OCI-M2 (cell line): ENCODE measurements around the gene HDAC10.

Experiments used
- DNase-seq: peaks from one replicate; lab custom pipeline; 2025; ENCODE audit not compliant: unreplicated experiment; lab: John Stamatoyannopoulos, UW

The HDAC10 gene

GRCh38 chr22:50243685-50244419 is 7.2 kb downstream of the HDAC10 start:
- DNase-seq, result no peak

- no peak for DNase-seq
Observed at GRCh38 chr22:50242406-50242949, 8.6 kb downstream of the HDAC10 start.

DNA sequence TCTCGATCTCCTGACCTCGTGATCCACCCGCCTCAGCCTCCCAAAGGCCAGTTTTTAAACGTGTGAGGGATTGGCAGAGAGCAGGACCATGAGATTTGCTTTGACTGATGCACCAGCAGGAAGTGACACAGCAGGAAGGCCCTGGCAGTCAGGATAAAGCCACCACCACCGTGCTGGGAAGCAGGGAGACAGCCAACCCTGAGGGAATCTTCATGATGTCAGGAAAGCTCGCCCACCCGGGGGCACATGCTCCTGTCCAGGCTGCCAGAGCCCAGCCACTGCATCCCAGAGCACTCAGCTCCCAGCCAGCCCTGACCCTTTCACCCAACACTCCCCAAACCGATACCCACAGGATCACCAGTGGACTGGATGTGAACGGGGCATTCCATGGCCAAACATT is 12.3 kb downstream of the HDAC10 start:
- no peak for DNase-seq

GRCh38 chr22:50236731-50237409 is 14.2 kb downstream of the HDAC10 start:
- no peak for DNase-seq

- DNase-seq, result no peak
Observed at GRCh38 chr22:50233223-50233622, 17.8 kb downstream of the HDAC10 start.

DNA sequence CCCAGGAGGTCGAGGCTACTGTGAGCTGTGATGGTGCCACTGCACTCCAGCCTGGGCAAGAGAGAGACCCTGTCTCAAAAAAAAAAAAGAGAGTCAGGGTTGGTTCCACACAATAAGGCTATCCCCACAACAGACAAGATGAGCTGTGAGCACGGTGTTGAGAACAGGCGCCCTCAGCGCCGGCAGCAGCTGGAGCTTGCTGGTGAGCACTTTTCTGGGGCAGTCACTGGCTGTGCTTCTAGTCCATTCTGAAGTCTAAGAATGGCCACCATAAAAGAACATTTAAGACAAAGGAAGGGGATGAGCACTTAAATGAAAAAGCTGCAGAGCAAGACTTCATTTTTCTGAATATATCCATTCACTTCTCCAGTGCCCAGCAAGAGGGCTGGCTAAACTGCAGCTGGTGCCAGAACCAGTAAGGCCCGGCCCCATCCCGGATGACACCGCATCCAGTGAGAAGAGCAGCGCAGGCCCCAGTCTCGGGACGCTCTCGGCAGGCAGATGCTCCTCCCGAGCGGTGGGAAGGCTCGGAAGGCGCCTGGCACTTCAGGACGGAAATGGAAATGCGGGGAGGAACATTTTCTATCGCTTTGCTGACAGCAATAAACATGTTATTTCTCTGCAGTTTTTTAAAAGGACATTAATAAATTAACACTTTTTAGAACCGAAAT is 18.4 kb downstream of the HDAC10 start:
- no peak for DNase-seq

- DNase-seq, result no peak
Observed at GRCh38 chr22:50229370-50229769, 21.7 kb downstream of the HDAC10 start.

DNA sequence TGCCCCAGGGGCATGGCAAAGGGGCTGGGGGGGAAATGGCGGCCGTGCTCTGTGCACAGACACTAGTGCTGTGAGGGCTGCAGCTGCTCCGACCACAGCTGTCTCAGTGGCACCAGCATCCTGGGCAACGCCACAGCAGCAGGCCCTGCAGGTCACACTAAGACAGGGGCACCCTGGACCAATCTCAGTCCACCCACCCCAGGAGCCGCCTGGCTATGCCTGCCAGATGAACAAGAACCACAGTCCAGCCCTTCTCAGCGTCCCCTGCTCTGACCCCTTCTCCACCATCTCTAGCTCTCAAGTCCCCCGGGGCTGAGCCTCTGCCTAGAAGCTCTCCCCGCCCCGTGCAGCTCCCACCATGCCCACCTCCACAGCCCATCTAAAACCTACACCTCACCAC is 22.7 kb downstream of the HDAC10 start:
- no peak for DNase-seq

DNA sequence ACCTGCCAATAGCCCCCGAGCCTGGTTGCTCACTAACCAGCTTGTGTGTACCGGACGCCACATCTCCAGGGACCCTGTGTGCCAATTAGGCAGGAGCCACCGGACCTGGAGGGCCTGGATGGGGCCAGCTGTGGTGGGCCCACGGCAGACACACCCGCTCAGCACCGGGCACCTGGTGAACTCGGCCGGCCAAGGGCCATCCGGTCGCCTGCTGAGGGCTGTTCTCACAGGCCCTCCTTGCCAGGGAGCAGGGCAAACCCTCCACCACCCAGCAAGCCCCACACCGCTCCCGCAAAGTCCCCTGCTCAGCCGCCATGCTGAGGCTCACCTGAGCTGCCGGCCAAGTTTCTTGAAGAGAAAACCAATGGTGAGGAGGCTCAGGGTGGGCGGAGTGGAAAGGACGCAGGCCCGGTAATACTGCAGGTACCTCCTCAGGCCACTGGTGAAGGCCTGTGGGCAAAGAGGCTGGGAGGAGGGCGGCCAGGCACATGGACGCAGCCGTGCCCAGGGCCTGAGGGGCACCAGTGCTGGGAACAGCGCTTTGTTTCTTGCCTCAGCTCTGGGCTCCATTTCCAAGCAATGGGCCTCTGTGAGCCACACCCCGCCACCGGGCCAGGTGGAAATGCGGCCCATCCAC is 23.4 kb downstream of the HDAC10 start:
- DNase-seq, result no peak

- DNase-seq, result no peak
Observed at GRCh38 chr22:50226875-50227165, 24.2 kb downstream of the HDAC10 start.

DNA sequence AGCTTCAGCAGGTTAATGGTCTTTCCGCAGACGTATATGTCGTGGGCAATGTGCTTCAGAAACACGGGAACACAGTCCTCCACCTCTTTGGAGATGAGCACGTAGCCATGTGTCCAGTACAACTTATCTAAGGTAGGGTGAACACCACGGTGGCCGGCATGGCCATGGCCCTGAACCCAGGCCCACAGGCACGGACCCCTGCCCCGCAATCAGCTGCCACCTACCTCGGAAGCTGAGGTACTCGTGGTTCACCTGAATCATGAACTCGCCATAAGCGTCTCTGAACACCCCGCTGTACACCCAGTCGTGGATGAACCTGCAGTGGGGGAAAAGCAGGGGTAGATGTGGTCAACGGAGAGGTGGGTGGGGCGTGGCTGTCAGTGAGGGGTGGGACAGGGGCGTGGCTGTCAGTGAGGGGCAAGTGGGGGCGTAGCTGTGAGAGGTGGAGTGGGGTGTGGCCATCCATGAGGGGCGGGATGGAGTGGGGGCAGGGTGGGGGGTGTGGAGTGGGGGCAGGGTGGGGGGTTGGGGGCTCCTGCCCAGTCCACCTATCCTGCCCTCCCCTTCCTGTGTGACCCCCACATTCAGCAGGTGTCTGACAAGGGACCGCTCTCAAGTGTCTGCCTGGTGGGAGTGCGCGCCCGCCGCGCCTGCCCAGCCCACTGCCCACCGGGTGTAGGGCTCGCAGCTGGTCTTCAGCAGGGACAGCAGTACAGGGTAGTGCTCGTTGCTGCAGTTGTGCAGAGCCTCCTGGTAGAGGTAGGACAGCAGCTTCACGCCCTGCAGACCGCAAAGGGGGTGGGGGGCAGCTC is 24.8 kb downstream of the HDAC10 start:
- DNase-seq, result no peak

DNA sequence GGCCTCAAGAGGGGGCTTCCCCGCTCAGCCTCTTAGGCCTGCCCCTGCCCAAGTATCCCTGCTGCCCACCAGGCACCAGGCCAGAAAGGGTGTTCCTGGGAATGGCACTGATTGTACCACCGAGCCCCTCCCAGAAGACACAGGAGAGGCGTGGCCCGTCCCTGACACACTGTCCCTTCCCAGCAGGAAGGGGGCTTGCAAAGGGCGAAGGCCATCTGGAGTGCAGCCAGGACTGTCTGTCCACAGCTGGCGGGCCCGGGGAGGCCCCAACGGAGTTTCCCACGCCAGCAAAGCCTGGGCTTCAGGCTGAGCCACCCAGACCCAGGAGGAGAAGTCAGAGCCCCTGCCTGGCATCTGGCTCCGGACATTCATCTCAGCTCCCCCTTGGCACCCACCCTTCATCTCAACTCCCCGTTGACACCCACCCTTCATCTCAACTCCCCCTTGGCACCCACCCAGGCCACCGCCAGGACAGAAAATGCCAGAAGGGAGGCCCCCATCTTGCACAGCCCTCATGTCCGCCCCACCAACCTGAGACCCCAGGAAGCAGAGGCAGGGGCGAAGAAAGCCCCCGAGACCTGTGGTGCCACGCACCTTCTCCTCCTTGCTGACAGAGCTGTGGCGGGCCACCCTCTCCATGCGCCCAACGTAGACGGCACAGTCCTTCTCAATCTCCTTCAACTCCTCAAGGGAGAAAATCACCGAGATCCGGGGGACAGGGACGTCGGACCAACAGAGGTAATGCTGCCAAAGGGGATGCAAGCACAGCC is 25.7 kb downstream of the HDAC10 start:
- no peak for DNase-seq

DNA sequence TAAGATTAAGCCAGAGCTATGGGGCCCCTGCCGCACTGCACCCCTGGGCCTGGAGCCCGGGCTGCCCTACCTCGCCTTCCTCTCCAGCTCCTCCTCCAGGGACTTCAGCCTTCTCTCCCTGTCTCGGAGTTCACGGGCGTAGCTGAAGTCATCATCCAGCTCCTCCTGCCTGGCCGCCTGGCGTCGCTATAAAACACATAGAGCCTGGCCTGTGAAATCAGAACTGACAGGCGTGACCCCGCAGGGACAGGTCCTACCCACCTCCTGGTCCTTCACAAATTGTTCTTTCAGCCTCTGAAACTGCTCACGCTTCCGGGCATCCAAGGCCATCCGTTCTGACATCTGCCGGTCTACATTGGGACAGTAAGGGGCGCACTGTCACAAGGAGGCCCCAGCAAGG is 27.0 kb downstream of the HDAC10 start:
- DNase-seq, result no peak

GRCh38 chr22:50222508-50222907 is 28.6 kb downstream of the HDAC10 start:
- no peak for DNase-seq

- no peak for DNase-seq
Observed at GRCh38 chr22:50221410-50222300, 29.4 kb downstream of the HDAC10 start.

DNA sequence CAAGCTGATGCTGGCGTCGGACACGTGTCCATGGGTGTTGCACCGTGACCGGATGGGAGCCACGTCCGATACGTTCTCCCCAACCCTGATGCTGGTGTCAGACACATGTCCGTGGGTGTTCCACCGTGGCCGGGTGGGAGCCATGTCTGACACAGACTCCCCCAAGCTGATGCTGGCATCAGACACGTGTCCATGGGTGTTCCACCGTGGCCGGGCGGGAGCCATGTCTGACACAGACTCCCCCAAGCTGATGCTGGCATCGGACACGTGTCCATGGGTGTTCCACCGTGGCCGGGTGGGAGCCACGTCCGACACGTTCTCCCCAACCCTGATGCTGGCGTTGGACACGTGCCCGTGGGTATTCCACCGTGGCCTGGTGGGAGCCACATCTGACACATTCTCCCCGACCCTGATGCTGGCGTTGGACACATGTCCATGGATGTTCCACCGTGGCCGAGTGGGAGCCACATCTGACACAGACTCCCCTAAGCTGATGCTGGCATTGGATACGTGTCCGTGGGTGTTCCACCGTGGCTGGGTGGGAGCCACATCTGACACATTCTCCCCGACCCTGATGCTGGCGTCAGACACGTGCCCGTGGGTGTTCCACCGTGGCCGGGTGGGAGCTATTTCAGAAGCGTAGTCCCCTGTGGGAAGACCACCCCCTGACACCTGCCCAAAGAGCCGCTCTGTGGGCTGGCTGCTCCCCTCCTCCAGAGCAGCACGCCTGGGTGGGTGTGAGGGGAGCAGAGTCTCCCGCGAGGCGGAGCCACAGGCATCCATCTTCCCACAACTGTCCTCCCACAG is 30.3 kb downstream of the HDAC10 start:
- DNase-seq, result no peak

- DNase-seq, result no peak
Observed at GRCh38 chr22:50219800-50220602, 31.1 kb downstream of the HDAC10 start.
